Thyroid gland (tissue), 4 donors: ENCODE results near the gene VPS18. TPM values are rescaled to one million over a fixed set of nuclear protein-coding genes. Genes with fewer than 3 reads are reported as not detected.

Experiments used
- DNase-seq, 2 donors: peaks; one replicate each; pipeline ENCODE4 v3.0.0-alpha.2; 2019
- H3K27ac ChIP-seq, 3 donors: fragments of 200-600 bp; sonication (generic); 1 replicate in 2 of 3; 2 replicates in 1 of 3; pipeline ENCODE4 v1.5.1; 2016 to 2019; ENCODE audit warnings: mild to moderate bottlenecking in 1 of 3, moderate library complexity in 1 of 3
- H3K27me3 ChIP-seq: fragments of 200-600 bp; sonication (generic); one replicate; pipeline ENCODE4 v1.5.1; 2019
- H3K36me3 ChIP-seq, 2 donors: fragments of 200-600 bp; sonication (generic); one replicate each; pipeline ENCODE4 v1.5.1; 2016 to 2019
- H3K4me1 ChIP-seq, 2 donors: fragments of 200-600 bp; sonication (generic); one replicate each; pipeline ENCODE4 v1.5.1; 2017 to 2019
- H3K4me3 ChIP-seq, 3 donors: fragments of 200-600 bp; sonication (generic); replicated peaks in 1 of 3; 1 replicate in 2 of 3; 2 replicates in 1 of 3; pipeline ENCODE4 v1.5.1; 2016; ENCODE audit warnings: mild to moderate bottlenecking in 1 of 3
- H3K9me3 ChIP-seq: fragments of 200-600 bp; sonication (generic); one replicate; pipeline ENCODE4 v1.5.1; 2017
- POLR2A ChIP-seq, 2 donors: fragments of 450-650 bp; IDR thresholded peaks; one replicate each; pipeline ENCODE4 v1.6.1; 2017; ENCODE audit warnings: antibody characterized with exemption in 2 of 2, mild to moderate bottlenecking in 2 of 2, moderate library complexity in 1 of 2
- WGBS, 2 donors: methylation state at CpG; one replicate each; pipeline ENCODE4 v1.1.5; 2017; 5-methylcytosine and 5-hydroxymethylcytosine counted together
- intact Hi-C: fragments of 100-400 bp; cut with DNase I; formaldehyde crosslinking; loops from one replicate; pipeline ENCODE4 v1.15.1; 2023
- total RNA-seq, 4 donors: library from RNA; depleted of rRNA; stranded (reverse); fragments of >200 nt; gene quantifications; one replicate each; pipeline ENCODE4 v1.2.3, GENCODE V29; 2016
- TF ChIP-seq, protein P1 (sequence below), 6 experiments: fragments of 200-600 bp in 3 of 6; fragments of 450-650 bp in 3 of 6; sonication (generic) in 3 of 6; IDR thresholded peaks; one replicate each; pipeline ENCODE4 v1.5.1; 2016 to 2019; ENCODE audit warnings: antibody characterized with exemption in 6 of 6, mild to moderate bottlenecking in 2 of 6, inconsistent platforms in 1 of 6, moderate library complexity in 1 of 6

VPS18 gene
- total RNA-seq, 4 donors from 2014 or later: 29.2 to 43.6 (median 37.2) TPM

DNA sequence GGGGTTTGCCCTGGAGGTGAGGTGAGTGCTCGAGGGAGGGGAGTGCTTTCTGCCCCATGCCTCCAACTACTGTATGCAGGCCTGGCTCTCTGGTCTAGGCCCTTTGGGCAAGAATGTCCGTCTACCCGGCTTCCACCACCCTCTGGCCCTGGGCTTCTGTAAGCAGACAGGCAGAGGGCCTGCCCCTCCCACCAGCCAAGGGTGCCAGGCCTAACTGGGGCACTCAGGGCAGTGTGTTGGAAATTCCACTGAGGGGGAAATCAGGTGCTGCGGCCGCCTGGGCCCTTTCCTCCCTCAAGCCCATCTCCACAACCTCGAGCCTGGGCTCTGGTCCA lies 44.3 kb downstream of the VPS18 start:
- Histone ChIP-seq H3K9me3 (no peaks in the 10 kb centered on the region), H3K27ac (no peak overlapping the region), H3K4me3 (no peak overlapping the region), H3K4me1 (peaks cover 15 to 30% of the 10 kb centered on the region in 2 donors), H3K27me3 (no peaks in the 10 kb centered on the region), H3K36me3 (no peaks in the 10 kb centered on the region)
- DNase-seq: no peak
- TF ChIP-seq, protein P1, sequence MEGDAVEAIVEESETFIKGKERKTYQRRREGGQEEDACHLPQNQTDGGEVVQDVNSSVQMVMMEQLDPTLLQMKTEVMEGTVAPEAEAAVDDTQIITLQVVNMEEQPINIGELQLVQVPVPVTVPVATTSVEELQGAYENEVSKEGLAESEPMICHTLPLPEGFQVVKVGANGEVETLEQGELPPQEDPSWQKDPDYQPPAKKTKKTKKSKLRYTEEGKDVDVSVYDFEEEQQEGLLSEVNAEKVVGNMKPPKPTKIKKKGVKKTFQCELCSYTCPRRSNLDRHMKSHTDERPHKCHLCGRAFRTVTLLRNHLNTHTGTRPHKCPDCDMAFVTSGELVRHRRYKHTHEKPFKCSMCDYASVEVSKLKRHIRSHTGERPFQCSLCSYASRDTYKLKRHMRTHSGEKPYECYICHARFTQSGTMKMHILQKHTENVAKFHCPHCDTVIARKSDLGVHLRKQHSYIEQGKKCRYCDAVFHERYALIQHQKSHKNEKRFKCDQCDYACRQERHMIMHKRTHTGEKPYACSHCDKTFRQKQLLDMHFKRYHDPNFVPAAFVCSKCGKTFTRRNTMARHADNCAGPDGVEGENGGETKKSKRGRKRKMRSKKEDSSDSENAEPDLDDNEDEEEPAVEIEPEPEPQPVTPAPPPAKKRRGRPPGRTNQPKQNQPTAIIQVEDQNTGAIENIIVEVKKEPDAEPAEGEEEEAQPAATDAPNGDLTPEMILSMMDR (IDR thresholded peaks at IDR 0.05): no peak
- TF ChIP-seq POLR2A (IDR thresholded peaks at IDR 0.05): no peak
- 92 to 94% methylated on average over 4 to 6 of the region's 6 CpGs for WGBS, 2 donors
- intact Hi-C loops: no loop called here

DNA sequence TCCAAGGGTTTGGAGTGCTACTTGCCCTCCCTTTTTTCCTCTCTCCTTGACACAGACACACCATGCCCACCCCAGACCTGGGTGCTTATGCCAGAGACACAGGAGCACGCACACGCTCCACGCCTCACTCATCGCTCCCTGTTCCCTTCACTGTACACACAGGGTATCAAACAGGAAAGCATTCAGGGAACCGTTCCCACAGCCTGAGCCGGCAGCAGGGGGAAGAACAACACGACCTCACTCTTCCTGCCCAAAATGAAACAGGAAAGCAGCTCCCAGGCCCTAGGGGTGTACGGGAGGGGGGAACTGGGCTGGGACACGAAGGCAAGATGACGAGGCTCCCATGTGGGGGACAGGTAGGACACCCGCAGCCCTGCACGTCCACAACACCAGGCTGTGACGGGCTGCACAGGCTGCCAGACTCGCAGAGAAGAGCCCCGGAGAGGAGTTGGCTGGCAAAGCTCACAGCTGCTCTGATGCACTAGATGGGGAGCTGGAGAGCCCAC lies 46.1 kb downstream of the VPS18 start:
- Histone ChIP-seq H3K4me1 (peaks cover 15 to 30% of the 10 kb centered on the region in 2 donors), H3K36me3 (no peaks in the 10 kb centered on the region), H3K27me3 (no peaks in the 10 kb centered on the region), H3K9me3 (no peaks in the 10 kb centered on the region), H3K27ac (peak overlapping the region in 2 of 3 donors; percentile 5 to 89), H3K4me3 (no peak overlapping the region)
- no peak for TF ChIP-seq POLR2A (IDR thresholded peaks at IDR 0.05)
- TF ChIP-seq, protein P1 (IDR thresholded peaks at IDR 0.05): no peak
- peak in 1 of 2 donors; percentile 22 for DNase-seq
- intact Hi-C loops: loop anchor here (5.0 to 10.0 kb wide), 2 partner anchors 33 to 74 kb away; no protein-coding TSS in a partner anchor
- WGBS, 2 donors: 48 to 66% methylated on average over 12 to 15 of the region's 15 CpGs

DNA sequence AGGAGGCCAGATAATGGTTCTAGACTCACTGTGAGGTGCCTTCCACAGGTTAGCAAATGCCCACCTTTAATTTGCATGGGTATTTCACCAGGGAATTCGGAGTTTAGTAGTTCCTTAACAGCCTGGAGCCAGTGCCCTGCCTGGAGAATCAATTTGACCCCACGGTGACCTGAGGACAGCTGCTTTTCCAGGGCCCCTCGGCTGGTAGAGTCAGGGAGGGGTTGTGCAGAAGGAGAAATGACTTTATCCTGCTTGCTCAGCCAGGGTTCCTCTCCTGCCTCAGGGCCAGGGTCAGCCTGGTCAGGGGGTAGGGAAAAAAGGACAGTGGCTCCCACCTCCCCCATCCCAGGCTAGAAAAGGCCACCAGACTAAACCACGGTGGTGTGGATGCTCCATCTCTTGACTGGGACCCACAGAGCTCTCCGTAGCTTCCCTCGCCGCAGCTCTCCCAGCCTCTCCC lies 46.8 kb downstream of the VPS18 start:
- TF ChIP-seq POLR2A (IDR thresholded peaks at IDR 0.05): no peak
- TF ChIP-seq, protein P1 (IDR thresholded peaks at IDR 0.05): no peak
- H3K4me1 ChIP-seq: peaks cover 15 to 30% of the 10 kb centered on the region in 2 donors
- DNase-seq: no peak
- H3K4me3 ChIP-seq: peak overlapping the region in 1 of 3 donors; percentile 47
- H3K27ac ChIP-seq: peak overlapping the region; percentile 51 to 89 (median 61)
- no peaks in the 10 kb centered on the region for H3K36me3 ChIP-seq
- 38 to 53% methylated on average over 3 to 7 of the region's 7 CpGs for WGBS, 2 donors
- H3K27me3 ChIP-seq: no peaks in the 10 kb centered on the region
- no peaks in the 10 kb centered on the region for H3K9me3 ChIP-seq
- intact Hi-C loops: loop anchor here (5.0 to 10.0 kb wide), 2 partner anchors 34 to 74 kb away; no protein-coding TSS in a partner anchor

DNA sequence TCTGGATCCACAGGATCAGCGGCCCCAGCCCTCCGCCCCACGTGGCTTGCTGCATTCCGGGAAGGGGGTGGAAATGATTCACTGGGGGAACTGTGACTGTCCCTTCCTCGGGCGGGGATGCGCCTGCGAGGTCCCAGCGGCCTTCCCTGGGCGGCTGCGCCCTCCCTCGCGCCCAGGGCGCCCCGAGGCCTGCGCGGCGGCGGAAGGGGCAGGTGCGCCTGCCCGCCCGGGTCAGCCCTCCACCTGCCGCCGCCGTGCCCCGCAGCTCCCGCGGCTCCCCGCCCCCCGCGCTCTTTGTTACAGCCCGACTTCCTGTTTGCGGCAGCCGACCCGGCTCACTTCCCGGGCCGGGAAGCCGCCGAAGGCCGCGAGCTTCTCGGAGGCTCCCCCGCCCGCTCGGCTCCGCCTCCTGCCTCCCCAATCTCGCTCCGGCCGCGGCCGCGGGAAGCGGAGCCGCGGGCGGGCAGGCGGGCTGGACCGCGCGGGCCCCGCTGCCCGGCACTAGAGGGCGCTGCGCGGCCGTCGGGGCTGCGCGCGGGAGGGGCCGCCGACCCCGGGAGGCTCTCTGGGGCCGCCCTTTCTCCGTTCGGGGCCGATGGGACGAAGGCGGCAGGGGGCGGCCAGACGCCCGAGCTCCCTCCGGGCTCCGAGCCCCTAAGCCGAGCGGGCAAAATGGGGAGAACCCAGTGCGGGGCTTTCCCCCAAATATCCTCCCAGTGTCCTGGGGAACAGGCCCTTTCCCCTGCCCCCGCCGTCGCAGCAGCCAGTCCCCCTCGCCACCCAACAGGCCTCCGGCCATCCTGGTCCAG lies 47.5 kb downstream of the VPS18 start:
- no peaks in the 10 kb centered on the region for H3K9me3 ChIP-seq
- H3K4me1 ChIP-seq: peaks cover 15 to 30% of the 10 kb centered on the region in 2 donors
- peak; percentile 74 to 76 for DNase-seq
- H3K36me3 ChIP-seq: no peaks in the 10 kb centered on the region
- H3K4me3 ChIP-seq: peak overlapping the region in 2 of 3 donors; percentile 21 to 47
- WGBS, 2 donors: 2 to 8% methylated on average over 7 to 42 of the region's 92 CpGs
- peak in 1 of 2 donors; percentile 48 for TF ChIP-seq POLR2A (IDR thresholded peaks at IDR 0.05)
- TF ChIP-seq, protein P1 (IDR thresholded peaks at IDR 0.05): peak in 5 of 6 experiments; percentile 15 to 97 (median 81)
- H3K27me3 ChIP-seq: no peaks in the 10 kb centered on the region
- intact Hi-C loops: loop anchor here (5.0 to 10.0 kb wide), 2 partner anchors 34 to 73 kb away; no protein-coding TSS in a partner anchor
- H3K27ac ChIP-seq: peak overlapping the region; percentile 64 to 90 (median 89)
